SH-SY5Y (cell line): ENCODE measurements around the gene XKR7.

Experiments used
- GATA2 ChIP-seq: IDR thresholded peaks from 2 replicates; pipeline ENCODE4 v1.6.1; 2011; ENCODE audit warnings: mild to moderate bottlenecking, low read depth, low read length
- GATA3 ChIP-seq: IDR thresholded peaks from 2 replicates; pipeline ENCODE4 v1.6.1; 2011; ENCODE audit warnings: low read depth, mild to moderate bottlenecking, low read length, moderate library complexity

XKR7 gene

DNA sequence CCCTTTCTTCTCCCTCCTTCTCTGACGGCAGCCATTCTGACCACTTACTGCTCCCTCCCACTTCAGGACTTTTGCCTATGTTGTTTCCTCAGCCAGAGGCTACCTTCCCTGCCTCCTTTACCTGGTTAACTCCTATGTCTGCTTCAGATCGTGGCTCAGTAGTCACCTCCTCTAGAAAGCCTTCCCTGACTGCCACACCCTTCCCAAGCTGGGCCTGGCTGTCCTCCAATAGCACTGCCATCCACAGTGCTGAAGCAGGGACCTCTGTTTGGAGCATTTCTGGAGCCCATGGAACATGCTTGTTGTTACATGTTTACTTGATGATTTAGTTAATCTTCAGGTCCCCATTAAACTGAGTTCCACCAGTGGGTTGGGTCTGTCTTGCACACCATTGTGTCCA lies 13.8 kb downstream of the XKR7 start:
- TF ChIP-seq GATA2 (no peak), GATA3 (no peak)

GRCh38 chr20:31984981-31985471 lies 17.1 kb downstream of the XKR7 start:
- no peak for TF ChIP-seq GATA3
- no peak for TF ChIP-seq GATA2

DNA sequence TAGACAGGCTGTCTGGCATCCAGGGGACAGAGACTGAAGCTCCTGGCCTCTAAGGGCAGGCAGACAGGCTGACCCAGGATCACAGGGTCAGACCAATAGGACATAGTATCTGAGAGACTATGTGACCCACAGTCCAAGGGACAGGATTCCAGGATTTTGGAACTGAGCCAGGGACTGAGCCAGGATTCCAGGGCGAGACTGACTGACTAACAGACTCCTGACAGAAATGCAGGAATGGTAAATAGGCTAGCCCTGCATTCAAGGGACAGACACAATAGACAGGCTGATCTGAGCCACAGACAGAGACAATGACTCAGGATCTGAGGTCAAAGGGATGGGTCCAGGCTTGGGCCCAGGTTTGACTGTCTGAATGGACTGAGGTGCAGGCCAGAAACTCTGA lies 19.8 kb downstream of the XKR7 start:
- TF ChIP-seq GATA3 (no peak), GATA2 (no peak)

- no peak for TF ChIP-seq GATA3
- TF ChIP-seq GATA2: no peak
Measured at GRCh38 chr20:31988430-31989015, 20.6 kb downstream of the XKR7 start.

- TF ChIP-seq GATA2: no peak
- no peak for TF ChIP-seq GATA3
Measured at GRCh38 chr20:31989030-31989645, 21.2 kb downstream of the XKR7 start.

DNA sequence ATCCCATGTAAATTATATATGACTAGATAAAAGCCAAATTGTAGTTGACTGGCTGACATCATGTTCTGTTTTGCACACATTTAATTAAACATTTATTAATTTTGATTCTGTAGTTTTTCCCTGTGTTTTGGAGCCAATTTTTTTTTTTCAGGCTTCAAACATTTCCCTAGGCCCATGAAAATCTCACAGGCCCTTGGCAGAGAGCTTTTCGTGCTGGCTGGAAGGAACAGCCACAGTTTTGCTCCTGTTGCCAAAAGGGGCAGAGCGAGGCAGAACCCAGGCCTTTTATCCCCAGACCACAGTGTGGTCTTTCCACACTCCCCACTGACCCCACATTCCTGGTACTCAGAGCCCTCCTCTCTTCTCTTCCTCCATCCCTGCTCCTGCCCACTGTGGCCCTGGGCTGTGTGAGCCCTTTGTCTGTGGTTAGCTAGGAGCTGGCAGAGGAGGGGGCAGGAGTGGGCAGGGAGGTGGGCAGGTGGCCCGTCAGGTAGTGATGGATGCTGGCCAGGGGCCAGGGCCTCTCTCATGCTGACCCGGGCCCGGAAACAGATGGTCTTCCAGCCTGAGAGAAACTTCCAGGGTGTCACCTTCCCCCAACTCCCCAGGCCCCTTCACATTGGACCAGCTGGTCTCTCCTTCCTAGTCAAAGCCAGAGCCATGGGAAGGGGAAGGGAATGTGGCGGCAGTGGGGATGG lies 22.8 kb downstream of the XKR7 start:
- TF ChIP-seq GATA2: no peak
- no peak for TF ChIP-seq GATA3

GRCh38 chr20:31991339-31991705 lies 23.4 kb downstream of the XKR7 start:
- TF ChIP-seq GATA3 (no peak), GATA2 (no peak)

DNA sequence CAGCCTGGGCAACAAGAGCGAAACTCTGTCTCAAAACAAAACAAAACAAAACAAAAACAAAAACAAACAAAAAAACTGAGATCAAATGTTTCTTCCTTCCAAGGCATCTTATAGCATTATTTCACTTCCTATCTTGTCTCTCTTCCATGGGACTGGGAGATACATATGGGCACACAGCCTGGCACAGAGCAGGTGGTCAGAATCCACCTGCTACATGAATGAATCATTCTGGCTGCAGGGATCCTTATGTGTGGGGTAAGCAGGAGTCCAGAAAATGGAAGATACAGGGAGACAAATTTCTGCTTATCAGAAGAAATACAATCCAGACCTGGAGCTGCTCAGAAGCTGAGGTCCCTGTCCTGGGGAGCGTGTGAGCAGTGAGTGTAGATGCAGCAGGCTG lies 24.1 kb downstream of the XKR7 start:
- TF ChIP-seq GATA3: no peak
- no peak for TF ChIP-seq GATA2

DNA sequence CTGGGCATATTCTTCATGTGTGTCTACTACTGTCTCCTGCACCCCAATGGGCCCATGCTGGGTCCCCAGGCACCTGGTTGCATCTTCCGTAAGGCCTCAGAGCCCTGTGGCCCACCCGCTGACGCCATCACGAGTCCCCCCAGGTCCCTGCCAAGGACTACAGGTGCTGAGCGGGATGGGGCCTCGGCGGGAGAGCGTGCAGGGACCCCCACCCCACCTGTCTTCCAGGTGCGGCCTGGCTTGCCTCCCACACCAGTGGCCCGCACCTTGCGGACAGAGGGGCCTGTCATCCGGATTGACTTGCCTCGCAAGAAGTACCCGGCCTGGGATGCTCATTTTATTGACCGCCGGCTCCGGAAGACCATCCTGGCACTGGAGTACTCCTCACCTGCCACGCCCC lies 29.0 kb downstream of the XKR7 start:
- TF ChIP-seq GATA3: no peak
- no peak for TF ChIP-seq GATA2

DNA sequence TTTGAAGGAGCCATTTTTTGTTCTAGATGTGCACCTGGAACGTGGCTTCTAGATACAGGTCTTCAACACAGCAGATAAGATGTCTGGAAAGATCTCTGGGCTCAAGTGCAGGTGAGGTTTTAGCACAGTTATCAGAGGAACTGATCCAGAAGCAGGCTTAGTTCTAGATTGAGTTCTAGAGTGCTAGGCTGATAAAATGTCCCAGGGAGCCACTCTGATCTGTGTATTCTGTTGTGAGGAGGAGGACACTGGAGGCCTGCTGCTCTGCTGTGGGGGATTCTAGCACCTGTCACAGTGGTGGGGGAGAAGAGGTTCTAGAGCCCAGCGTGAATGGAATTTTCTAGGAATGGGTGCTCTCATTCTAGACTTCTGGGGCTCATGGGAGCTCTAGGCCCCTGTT lies 30.3 kb downstream of the XKR7 start:
- TF ChIP-seq GATA3 (no peak), GATA2 (no peak)

- TF ChIP-seq GATA3 (no peak), GATA2 (no peak)
Measured at GRCh38 chr20:32003325-32003724, 35.4 kb downstream of the XKR7 start.

- TF ChIP-seq GATA3 (no peak), GATA2 (no peak)
Measured at GRCh38 chr20:32004963-32005362, 37.0 kb downstream of the XKR7 start.

GRCh38 chr20:32006053-32006452 lies 38.1 kb downstream of the XKR7 start:
- TF ChIP-seq GATA2: no peak
- TF ChIP-seq GATA3: no peak

DNA sequence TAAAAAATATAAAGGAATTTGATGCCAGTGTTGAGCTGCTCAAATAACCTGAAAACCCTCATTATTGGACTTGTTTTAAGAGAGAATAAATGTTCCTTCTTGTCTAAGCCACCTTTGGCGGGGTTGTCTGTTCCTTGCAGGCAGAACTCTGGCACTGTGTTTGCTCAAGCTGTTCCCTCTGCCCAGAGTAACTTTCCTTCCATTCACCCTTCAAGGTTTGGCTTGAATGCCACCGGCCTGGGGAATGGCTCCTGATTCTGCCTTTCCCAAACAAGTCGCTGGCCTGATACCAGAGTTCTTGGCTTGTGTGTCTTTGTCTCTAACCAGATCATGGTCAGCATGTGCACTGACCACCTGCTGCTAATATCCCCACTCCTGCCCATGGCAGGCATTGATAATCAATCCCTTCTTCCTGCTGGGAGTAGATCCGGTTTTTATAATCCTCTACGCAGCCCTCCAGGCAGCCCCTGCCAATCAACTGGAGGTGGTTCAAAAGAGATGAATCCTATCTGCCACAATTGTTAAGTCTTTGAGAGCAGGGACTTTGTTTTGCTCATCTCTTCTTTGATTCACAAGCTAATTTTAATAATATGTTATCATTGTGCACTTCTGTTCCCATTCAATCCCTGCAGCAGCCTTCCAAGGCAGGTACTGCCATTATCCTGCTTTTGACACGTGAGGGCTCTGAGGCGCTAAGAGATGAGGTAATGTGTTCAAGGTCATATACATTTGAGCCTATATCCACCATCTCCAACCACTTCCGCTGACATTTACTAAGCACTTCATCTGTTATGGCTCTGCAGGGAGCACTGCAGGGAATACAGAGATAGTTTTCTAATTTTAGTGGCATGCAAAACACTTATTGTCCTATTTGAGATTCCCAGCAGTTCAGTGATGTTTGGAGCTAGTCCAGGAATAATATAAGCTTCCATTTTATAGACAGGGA lies 39.2 kb downstream of the XKR7 start:
- TF ChIP-seq GATA3 (no peak), GATA2 (no peak)
